ENCODE measurements around the gene AZIN2.
"Not testable (repeated sequence)": the region's sequence is repeated elsewhere in the genome, so short reads cannot be mapped to it uniquely, and the experiment has no call there.

Gene AZIN2

DNA sequence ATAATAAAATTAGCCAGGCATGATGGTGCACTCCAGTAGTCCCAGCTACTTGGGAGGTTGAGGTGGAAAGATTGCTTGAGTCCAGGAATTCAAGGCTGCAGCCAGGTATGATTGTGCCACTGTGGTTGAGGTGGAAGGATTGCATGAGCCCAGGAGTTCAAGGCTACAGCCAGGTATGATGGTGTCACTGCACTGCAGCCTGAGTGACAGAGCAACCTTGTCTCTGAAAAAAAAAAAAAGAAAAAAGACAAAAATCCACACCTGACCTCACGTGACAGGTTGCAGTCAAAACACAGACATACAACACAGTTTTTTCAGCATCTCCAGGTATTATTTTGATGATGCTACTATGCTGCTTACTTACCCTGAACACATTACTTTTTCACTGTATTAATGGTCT lies 39.9 kb upstream of the AZIN2 start:
- no peak for DNase-seq (ENCODE audit: low spot score)
- TF ChIP-seq, protein P1, sequence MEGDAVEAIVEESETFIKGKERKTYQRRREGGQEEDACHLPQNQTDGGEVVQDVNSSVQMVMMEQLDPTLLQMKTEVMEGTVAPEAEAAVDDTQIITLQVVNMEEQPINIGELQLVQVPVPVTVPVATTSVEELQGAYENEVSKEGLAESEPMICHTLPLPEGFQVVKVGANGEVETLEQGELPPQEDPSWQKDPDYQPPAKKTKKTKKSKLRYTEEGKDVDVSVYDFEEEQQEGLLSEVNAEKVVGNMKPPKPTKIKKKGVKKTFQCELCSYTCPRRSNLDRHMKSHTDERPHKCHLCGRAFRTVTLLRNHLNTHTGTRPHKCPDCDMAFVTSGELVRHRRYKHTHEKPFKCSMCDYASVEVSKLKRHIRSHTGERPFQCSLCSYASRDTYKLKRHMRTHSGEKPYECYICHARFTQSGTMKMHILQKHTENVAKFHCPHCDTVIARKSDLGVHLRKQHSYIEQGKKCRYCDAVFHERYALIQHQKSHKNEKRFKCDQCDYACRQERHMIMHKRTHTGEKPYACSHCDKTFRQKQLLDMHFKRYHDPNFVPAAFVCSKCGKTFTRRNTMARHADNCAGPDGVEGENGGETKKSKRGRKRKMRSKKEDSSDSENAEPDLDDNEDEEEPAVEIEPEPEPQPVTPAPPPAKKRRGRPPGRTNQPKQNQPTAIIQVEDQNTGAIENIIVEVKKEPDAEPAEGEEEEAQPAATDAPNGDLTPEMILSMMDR (IDR thresholded peaks at IDR 0.05; ENCODE audit: extremely low read depth, missing control alignments), result no peak

GRCh38 chr1:33042831-33043230 lies 38.1 kb upstream of the AZIN2 start:
- TF ChIP-seq, protein P1 (IDR thresholded peaks at IDR 0.05; ENCODE audit: extremely low read depth, missing control alignments), result no peak
- DNase-seq (ENCODE audit: low spot score), result no peak

DNA sequence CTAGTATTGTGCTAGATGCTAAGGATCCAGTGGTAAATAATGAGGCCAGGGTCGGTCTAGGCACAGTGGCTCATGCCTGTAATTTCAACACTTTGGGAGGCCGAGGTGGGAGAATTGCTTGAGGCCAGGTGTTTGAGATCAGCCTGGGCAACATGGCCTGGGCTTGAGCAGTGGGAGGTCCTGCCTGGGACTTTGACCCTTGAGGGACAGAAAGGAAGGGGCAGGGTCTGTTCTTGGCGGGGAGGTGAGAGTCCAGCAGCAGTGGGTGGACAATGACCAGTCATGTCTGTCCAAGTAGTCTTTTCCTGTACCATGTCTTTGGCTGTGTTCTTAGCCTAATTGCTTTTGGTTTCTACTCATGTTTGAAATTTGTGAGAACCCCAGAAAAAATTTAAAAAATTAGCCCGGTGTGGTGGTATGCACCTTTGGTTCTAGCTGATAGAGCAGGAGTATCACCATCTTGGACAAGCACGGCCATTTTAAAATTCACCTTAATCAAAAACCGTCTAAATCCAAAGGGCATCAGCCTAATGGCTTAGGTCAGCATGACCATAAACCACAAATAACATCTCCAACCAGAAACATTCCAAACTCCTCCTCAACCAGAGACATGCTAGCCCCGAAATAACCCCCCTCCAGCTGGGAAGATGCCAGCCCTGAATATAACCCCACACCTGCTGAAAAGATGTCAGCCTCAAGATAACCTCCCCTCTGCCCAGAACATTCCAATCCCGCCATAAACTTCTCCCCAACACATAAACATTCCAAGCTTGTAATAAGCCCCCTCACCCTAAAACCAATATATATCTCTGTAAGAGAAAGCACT lies 37.5 kb upstream of the AZIN2 start:
- TF ChIP-seq, protein P1 (IDR thresholded peaks at IDR 0.05; ENCODE audit: extremely low read depth, missing control alignments), result no peak
- DNase-seq (ENCODE audit: low spot score), result no peak

DNA sequence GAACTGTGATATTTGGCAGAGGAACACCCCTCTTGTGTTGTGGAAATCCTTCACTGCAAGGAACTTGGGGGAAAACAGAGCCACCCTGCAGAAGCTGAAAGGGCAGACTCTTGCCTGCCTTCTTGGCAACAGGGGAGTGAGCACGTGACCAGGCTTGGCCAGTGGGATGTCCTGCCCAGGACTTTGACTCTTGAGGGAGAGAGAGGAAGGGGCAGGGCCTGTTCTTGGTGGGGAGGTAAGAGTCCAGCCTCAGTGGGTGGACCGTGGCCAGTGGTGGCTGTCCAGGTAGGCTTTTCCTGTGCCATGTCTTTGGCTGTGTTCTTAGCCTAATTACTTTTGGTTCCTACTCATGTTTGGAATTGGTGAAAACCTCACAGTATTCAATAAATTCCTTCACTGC lies 35.7 kb upstream of the AZIN2 start:
- no peak for DNase-seq (ENCODE audit: low spot score)
- TF ChIP-seq, protein P1 (IDR thresholded peaks at IDR 0.05; ENCODE audit: extremely low read depth, missing control alignments), result no peak

DNA sequence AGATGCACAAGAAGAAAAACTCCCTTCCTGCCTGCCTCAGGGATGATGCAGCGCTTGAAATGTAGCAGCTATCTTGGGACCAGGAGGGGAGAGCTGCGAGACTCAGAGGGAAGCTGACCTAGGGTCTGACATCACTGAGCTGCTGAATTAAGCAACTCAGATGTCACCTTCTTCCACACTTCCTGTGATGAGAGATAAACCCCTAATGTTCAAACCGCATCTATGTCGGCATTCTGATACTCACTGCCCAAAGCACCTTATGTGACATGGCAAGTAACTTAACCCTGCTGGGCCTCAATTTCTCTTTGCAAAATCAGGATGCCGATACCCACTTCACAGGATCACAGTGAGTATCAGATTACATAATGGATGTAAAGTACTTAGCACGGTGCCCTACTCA lies 35.1 kb upstream of the AZIN2 start:
- no peak for DNase-seq (ENCODE audit: low spot score)
- TF ChIP-seq, protein P1 (IDR thresholded peaks at IDR 0.05; ENCODE audit: extremely low read depth, missing control alignments), result no peak

DNA sequence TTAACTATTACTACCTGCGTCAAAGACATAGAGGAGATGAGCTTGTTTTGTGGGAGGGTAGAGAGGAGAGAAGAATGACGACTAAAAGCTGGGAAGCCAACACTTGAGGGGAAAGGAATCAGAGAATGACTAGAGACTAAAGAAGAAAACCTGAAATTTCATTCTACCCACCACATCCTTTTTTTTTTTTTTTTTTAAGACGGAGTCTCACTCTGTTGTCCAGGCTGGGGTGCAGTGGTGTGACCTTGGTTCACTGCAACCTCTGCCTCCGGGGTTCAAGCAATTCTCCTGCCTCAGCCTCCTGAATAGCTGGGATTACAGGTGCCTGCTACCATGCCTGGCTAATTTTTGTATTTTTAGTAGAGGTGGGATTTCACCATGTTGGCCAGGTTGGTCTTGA lies 34.7 kb upstream of the AZIN2 start:
- not testable (repeated sequence) for DNase-seq (ENCODE audit: low spot score)

DNA sequence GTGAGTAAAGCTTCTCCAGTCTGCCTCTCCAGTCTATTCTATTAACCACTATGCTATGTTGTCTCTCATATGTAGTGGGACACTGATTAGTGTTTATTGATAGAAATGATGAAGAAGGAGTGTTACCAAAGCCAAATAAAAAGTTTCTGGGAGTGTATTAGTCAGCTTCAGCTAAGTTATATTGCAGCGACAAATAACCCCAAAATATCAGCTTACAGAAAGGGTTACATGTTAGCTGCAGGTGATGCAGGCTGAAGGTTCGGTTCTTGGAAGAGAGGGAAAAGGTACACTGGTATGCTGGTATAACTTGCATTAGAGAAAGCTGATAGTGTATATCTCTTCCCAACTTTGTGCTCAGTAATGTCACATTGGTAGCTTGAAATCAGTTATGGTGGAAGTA lies 33.7 kb upstream of the AZIN2 start:
- TF ChIP-seq, protein P1 (IDR thresholded peaks at IDR 0.05; ENCODE audit: extremely low read depth, missing control alignments), result no peak

DNA sequence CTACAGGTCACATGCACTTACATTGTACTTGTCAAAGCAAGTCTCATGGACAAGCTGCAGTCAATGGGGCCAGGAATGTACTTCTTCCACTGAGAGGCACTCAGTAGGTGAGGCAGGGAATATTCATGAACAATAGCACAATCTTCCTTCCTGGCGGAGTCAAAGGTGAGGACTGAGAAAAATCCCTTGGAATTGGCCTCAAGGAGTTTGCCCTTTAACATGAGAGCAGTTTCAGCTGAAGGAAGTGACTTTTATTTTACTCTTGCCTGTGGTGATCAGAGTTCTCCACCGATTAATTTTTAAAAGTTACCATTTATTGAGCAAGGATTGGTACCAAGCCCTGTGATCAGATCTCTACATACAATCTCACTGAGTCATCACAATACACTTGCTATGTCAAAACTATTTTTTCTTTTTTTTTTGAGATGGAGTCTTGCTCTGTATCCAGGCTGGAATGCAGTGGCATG lies 33.1 kb upstream of the AZIN2 start:
- TF ChIP-seq, protein P1 (IDR thresholded peaks at IDR 0.05; ENCODE audit: extremely low read depth, missing control alignments), result no peak

More for the DNA sequence above, 33.7 kb upstream of the AZIN2 start:
- no peak for DNase-seq (ENCODE audit: low spot score)

More for the DNA sequence above, 33.1 kb upstream of the AZIN2 start:
- no peak for DNase-seq (ENCODE audit: low spot score)
